Keratinocyte (primary cell): ENCODE data around the gene FOXE3. TPM values are rescaled to one million over a fixed set of nuclear protein-coding genes. Genes with fewer than 3 reads are reported as not detected.

Experiments
- DNase-seq: peaks from one replicate; pipeline ENCODE4 v3.0.0-alpha.2; 2011; ENCODE audit warnings: low read depth, missing footprints, low spot score
- FAIRE-seq: peaks from 2 replicates; lab custom pipeline; 2011; peaks lifted over from hg19 to GRCh38; lab: Jason Lieb, UNC
- H2AFZ ChIP-seq: 2 replicates; pipeline ENCODE4 v1.6.0; 2012; ENCODE audit warnings: low read length, control low read depth, inconsistent platforms; ENCODE audit not compliant: control insufficient read depth
- H3K27ac ChIP-seq: 2 replicates; pipeline ENCODE4 v1.5.1; 2011; ENCODE audit warnings: low read length; ENCODE audit not compliant: control insufficient read depth, insufficient read depth
- H3K27me3 ChIP-seq: 3 replicates; pipeline ENCODE4 v1.6.0; 2011; ENCODE audit warnings: low read length; ENCODE audit not compliant: control insufficient read depth, insufficient read depth; ENCODE audit errors: extremely low read depth
- H3K36me3 ChIP-seq, 2 experiments: 2 replicates in 1 of 2; 3 replicates in 1 of 2; pipeline ENCODE4 v1.5.1; 2011; ENCODE audit warnings: low read length in 2 of 2, mild to moderate bottlenecking in 1 of 2; ENCODE audit not compliant: control insufficient read depth in 2 of 2, insufficient read depth in 2 of 2; ENCODE audit errors: extremely low read depth in 1 of 2
- H3K4me1 ChIP-seq: 3 replicates; pipeline ENCODE4 v1.5.1; 2011; ENCODE audit warnings: low read length; ENCODE audit not compliant: control insufficient read depth, insufficient read depth; ENCODE audit errors: extremely low read depth
- H3K4me2 ChIP-seq: 3 replicates; pipeline ENCODE4 v1.6.0; 2011; ENCODE audit warnings: low read depth, low read length; ENCODE audit not compliant: control insufficient read depth, insufficient read depth; ENCODE audit errors: extremely low read depth
- H3K4me3 ChIP-seq, 3 experiments: fragments of 200-600 bp in 1 of 3; sonication (generic) in 1 of 3; 2 replicates in 2 of 3; 3 replicates in 1 of 3; pipeline ENCODE4 v1.5.1; 2011 to 2016; ENCODE audit warnings: low read length in 3 of 3, mild to moderate bottlenecking in 3 of 3, control low read depth in 2 of 3, inconsistent platforms in 1 of 3, low read depth in 1 of 3, mixed read lengths in 1 of 3, mixed run types in 1 of 3, moderate library complexity in 1 of 3; ENCODE audit not compliant: control insufficient read depth in 2 of 3, insufficient read depth in 2 of 3; ENCODE audit errors: extremely low read depth in 1 of 3
- H3K79me2 ChIP-seq: 2 replicates; pipeline ENCODE4 v1.6.0; 2012; ENCODE audit warnings: low read length; ENCODE audit not compliant: control insufficient read depth, insufficient read depth
- H3K9ac ChIP-seq: 3 replicates; pipeline ENCODE4 v1.6.0; 2011; ENCODE audit warnings: low read length; ENCODE audit not compliant: control insufficient read depth, insufficient read depth; ENCODE audit errors: extremely low read depth
- H3K9me1 ChIP-seq: 3 replicates; pipeline ENCODE4 v1.6.0; 2011; ENCODE audit warnings: low read length; ENCODE audit not compliant: control insufficient read depth, insufficient read depth; ENCODE audit errors: extremely low read depth
- H3K9me3 ChIP-seq: 2 replicates; pipeline ENCODE4 v1.5.1; 2012; ENCODE audit warnings: low read depth, low read length; ENCODE audit not compliant: control insufficient read depth
- H4K20me1 ChIP-seq: 3 replicates; pipeline ENCODE4 v1.6.0; 2011; ENCODE audit warnings: low read length; ENCODE audit not compliant: control insufficient read depth, insufficient read depth; ENCODE audit errors: extremely low read depth
- EZH2 ChIP-seq: IDR thresholded peaks from one replicate; pipeline ENCODE4 v1.6.1; 2012; ENCODE audit warnings: inconsistent platforms, mild to moderate bottlenecking, low read length, moderate library complexity
- dilution Hi-C: fragments of 300-500 bp; cut with MboI; formaldehyde crosslinking; loops from one replicate; pipeline ENCODE4 v1.7.0; 2020; ENCODE audit warnings: low sequenced_read_pairs; ENCODE audit not compliant: extremely low pct_ligation_motif_present
- polyA plus RNA-seq, 5 experiments: library from polyadenylated mRNA; depleted of rRNA in 3 of 5; stranded (reverse) in 3 of 5; stranded (forward) in 1 of 5; unstranded in 1 of 5; fragments of >200 nt; gene quantifications; 1 replicate in 1 of 5; 2 replicates in 3 of 5; 3 replicates in 1 of 5; pipeline versions ENCODE4 v1.2.1 to v1.2.3, GENCODE V29; 2011 to 2012; ENCODE audit warnings: missing spikeins in 2 of 5, low read depth in 1 of 5, low replicate concordance in 1 of 5
- TF ChIP-seq, protein P1 (sequence below), 3 experiments: IDR thresholded peaks in 1 of 3; conservative IDR thresholded peaks in 1 of 3; optimal IDR thresholded peaks in 1 of 3; 2 replicates in 2 of 3; 3 replicates in 1 of 3; pipeline versions ENCODE3 to v1.5.1; 2011; ENCODE audit warnings: low read length in 3 of 3, mild to moderate bottlenecking in 3 of 3, moderate library complexity in 2 of 3, control low read depth in 1 of 3, inconsistent platforms in 1 of 3; ENCODE audit not compliant: insufficient read depth in 2 of 3; ENCODE audit errors: extremely low read depth in 1 of 3

The FOXE3 gene
- polyA plus RNA-seq, 1 donor (not counting 4 experiments of a cell fraction or from before 2014, with no cell fraction given), result not detected

DNA sequence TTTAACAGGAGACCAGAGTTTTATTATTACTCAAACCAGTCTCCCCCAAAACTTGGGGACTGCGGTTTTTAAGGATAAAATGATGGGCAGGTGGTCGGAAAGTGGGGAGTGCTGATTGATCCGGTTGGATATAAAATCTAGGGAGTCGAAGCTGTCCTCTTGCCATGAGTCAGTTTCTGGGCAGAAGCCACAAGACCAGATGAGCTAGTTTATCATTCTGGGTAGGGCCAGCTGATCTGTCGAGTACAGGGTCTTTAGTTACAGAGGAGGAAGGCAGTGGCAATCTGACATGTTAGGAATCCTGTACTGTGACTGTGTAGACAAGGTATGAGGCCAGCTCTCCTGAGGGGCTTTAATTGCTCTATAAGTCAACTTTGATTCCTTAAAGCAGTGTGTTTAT is 22.9 kb upstream of the FOXE3 start:
- H3K9ac ChIP-seq, result no peak overlapping the region
- no peaks in the 10 kb centered on the region for H3K9me3 ChIP-seq
- no peaks in the 10 kb centered on the region for H3K36me3 ChIP-seq
- H2AFZ ChIP-seq, result no peak overlapping the region
- no peaks in the 10 kb centered on the region for H3K9me1 ChIP-seq
- dilution Hi-C loops, result no loop called here
- H3K27ac ChIP-seq, result no peak overlapping the region
- no peak overlapping the region for H3K4me2 ChIP-seq
- DNase-seq (no peak), FAIRE-seq (no peak)
- TF ChIP-seq, protein P1, sequence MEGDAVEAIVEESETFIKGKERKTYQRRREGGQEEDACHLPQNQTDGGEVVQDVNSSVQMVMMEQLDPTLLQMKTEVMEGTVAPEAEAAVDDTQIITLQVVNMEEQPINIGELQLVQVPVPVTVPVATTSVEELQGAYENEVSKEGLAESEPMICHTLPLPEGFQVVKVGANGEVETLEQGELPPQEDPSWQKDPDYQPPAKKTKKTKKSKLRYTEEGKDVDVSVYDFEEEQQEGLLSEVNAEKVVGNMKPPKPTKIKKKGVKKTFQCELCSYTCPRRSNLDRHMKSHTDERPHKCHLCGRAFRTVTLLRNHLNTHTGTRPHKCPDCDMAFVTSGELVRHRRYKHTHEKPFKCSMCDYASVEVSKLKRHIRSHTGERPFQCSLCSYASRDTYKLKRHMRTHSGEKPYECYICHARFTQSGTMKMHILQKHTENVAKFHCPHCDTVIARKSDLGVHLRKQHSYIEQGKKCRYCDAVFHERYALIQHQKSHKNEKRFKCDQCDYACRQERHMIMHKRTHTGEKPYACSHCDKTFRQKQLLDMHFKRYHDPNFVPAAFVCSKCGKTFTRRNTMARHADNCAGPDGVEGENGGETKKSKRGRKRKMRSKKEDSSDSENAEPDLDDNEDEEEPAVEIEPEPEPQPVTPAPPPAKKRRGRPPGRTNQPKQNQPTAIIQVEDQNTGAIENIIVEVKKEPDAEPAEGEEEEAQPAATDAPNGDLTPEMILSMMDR (optimal IDR thresholded peaks at IDR 0.05 in 1 of 3, IDR thresholded peaks at IDR 0.05 in 1 of 3, conservative IDR thresholded peaks at IDR 0.05 in 1 of 3; ENCODE audit: extremely low read depth in 1 of 3, insufficient read depth in 2 of 3, low read length in 3 of 3), result no peak
- TF ChIP-seq EZH2, result no peak
- H3K4me3 ChIP-seq, result no peak overlapping the region
- no peaks in the 10 kb centered on the region for H3K79me2 ChIP-seq
- H3K4me1 ChIP-seq, result no peaks in the 10 kb centered on the region
- no peaks in the 10 kb centered on the region for H4K20me1 ChIP-seq
- H3K27me3 ChIP-seq, result no peaks in the 10 kb centered on the region

DNA sequence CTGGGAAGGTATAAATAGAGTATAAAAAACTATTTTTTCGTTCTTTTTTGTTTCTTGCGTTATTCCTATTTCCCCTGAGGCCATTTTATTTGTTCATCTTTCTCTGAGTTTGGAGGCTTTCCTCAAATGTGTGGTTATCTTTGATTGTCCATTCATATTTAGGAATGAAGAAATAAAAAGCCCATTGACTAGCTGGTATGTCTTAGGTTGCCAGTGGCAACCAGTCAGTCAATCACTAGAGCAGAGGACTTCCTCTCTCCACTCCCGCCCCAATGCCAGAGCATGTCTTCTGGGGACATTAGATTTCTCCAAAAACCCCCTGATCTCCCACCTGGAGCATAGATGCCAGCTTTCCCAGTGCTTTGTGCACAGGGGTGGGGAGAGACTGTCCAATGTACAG is 20.7 kb upstream of the FOXE3 start:
- H4K20me1 ChIP-seq, result no peaks in the 10 kb centered on the region
- H3K4me2 ChIP-seq, result no peak overlapping the region
- H3K4me1 ChIP-seq, result no peaks in the 10 kb centered on the region
- no peaks in the 10 kb centered on the region for H3K79me2 ChIP-seq
- no peak overlapping the region for H3K27ac ChIP-seq
- no peak overlapping the region for H3K9ac ChIP-seq
- no peaks in the 10 kb centered on the region for H3K9me3 ChIP-seq
- FAIRE-seq (no peak), DNase-seq (no peak)
- peaks cover 7% of the 10 kb centered on the region for H3K27me3 ChIP-seq
- TF ChIP-seq, protein P1 (optimal IDR thresholded peaks at IDR 0.05 in 1 of 3, IDR thresholded peaks at IDR 0.05 in 1 of 3, conservative IDR thresholded peaks at IDR 0.05 in 1 of 3; ENCODE audit: extremely low read depth in 1 of 3, insufficient read depth in 2 of 3, low read length in 3 of 3), result no peak
- TF ChIP-seq EZH2, result no peak
- no peaks in the 10 kb centered on the region for H3K9me1 ChIP-seq
- H3K4me3 ChIP-seq, result no peak overlapping the region
- no peak overlapping the region for H2AFZ ChIP-seq
- no peaks in the 10 kb centered on the region for H3K36me3 ChIP-seq
- dilution Hi-C loops, result no loop called here
